Measurements from ENCODE around the gene ARSG. TPM values are rescaled to one million over a fixed set of nuclear protein-coding genes. Genes with fewer than 3 reads are reported as not detected.
"Not testable (repeated sequence)": the region's sequence is repeated elsewhere in the genome, so short reads cannot be mapped to it uniquely, and the experiment has no call there.

ARSG gene
- polyA plus RNA-seq, 1 donor: 3.5 TPM

GRCh38 chr17:68331932-68332331 is 40.6 kb downstream of the ARSG start:
- not testable (repeated sequence) for DNase-seq

- no peak for DNase-seq
Observed at GRCh38 chr17:68334393-68334792, 43.1 kb downstream of the ARSG start.

- no peak for DNase-seq
Observed at GRCh38 chr17:68341482-68341881, 50.2 kb downstream of the ARSG start.

GRCh38 chr17:68343976-68344375 is 52.7 kb downstream of the ARSG start:
- DNase-seq: no peak

GRCh38 chr17:68344701-68345136 is 53.4 kb downstream of the ARSG start:
- no peak for DNase-seq

GRCh38 chr17:68346448-68346847 is 55.2 kb downstream of the ARSG start:
- no peak for DNase-seq

GRCh38 chr17:68347380-68347779 is 56.1 kb downstream of the ARSG start:
- DNase-seq: no peak

- no peak for DNase-seq
Observed at GRCh38 chr17:68349157-68349556, 57.9 kb downstream of the ARSG start.

- no peak for DNase-seq
Observed at GRCh38 chr17:68351395-68351794, 60.1 kb downstream of the ARSG start.

- no peak for DNase-seq
Observed at GRCh38 chr17:68352041-68352440, 60.7 kb downstream of the ARSG start.

- not testable (repeated sequence) for DNase-seq
Observed at GRCh38 chr17:68352671-68353070, 61.4 kb downstream of the ARSG start.

- no peak for DNase-seq
Observed at GRCh38 chr17:68353111-68353521, 61.8 kb downstream of the ARSG start.

GRCh38 chr17:68354311-68354710 is 63.0 kb downstream of the ARSG start:
- DNase-seq: not testable (repeated sequence)

GRCh38 chr17:68355108-68355507 is 63.8 kb downstream of the ARSG start:
- DNase-seq: not testable (repeated sequence)

- DNase-seq: no peak
Observed at GRCh38 chr17:68356520-68356919, 65.2 kb downstream of the ARSG start.

- no peak for DNase-seq
Observed at GRCh38 chr17:68356949-68357455, 65.7 kb downstream of the ARSG start.

- DNase-seq: no peak
Observed at GRCh38 chr17:68357886-68358285, 66.6 kb downstream of the ARSG start.

GRCh38 chr17:68359791-68360535 is 68.7 kb downstream of the ARSG start:
- no peak for DNase-seq

GRCh38 chr17:68365469-68365868 is 74.2 kb downstream of the ARSG start:
- no peak for DNase-seq

- no peak for DNase-seq
Observed at GRCh38 chr17:68368387-68368786, 77.1 kb downstream of the ARSG start.

- no peak for DNase-seq
Observed at GRCh38 chr17:68375566-68375965, 84.3 kb downstream of the ARSG start.

- DNase-seq: not testable (repeated sequence)
Observed at GRCh38 chr17:68376178-68376577, 84.9 kb downstream of the ARSG start.

GRCh38 chr17:68377771-68378267 is 86.5 kb downstream of the ARSG start:
- no peak for DNase-seq

Data from hindlimb muscle (tissue), 1 donor.